Calu3 (cell line): Measurements from ENCODE around the gene GFM1. TPM values are rescaled to one million over a fixed set of nuclear protein-coding genes. Genes with fewer than 3 reads are reported as not detected.

ENCODE experiments used
- BruUV-seq: library from RNA; stranded (reverse); fragments of 400-500 nt; replicated peaks from 2 replicates; lab custom pipeline; 2021; lab: Mats Ljungman, UMichigan
- CTCF ChIA-PET: fragments of 300-600 bp; sonication (Branson Sonifier 250); formaldehyde crosslinking; loops from one replicate; lab custom pipeline; 2022; ENCODE audit warnings: antibody characterized with exemption; lab: Charles Lee
- DNase-seq: peaks from one replicate; pipeline ENCODE4 v3.0.0; 2022
- H3K27ac Mint-ChIP-seq: one replicate; pipeline ENCODE4 v1.8.0; 2022; ENCODE audit warnings: mixed read lengths; ENCODE audit not compliant: unreplicated experiment
- H3K27me3 Mint-ChIP-seq: one replicate; pipeline ENCODE4 v1.8.0; 2022; ENCODE audit warnings: mixed read lengths; ENCODE audit not compliant: unreplicated experiment
- H3K36me3 Mint-ChIP-seq: one replicate; pipeline ENCODE4 v1.8.0; 2022; ENCODE audit warnings: mild to moderate bottlenecking, moderate library complexity, mixed read lengths; ENCODE audit not compliant: insufficient read depth, unreplicated experiment
- H3K4me1 Mint-ChIP-seq: one replicate; pipeline ENCODE4 v1.8.0; 2022; ENCODE audit warnings: mild to moderate bottlenecking, low read depth, mixed read lengths; ENCODE audit not compliant: unreplicated experiment
- H3K4me3 Mint-ChIP-seq: one replicate; pipeline ENCODE4 v1.8.0; 2022; ENCODE audit warnings: mild to moderate bottlenecking, low read depth, moderate library complexity, mixed read lengths; ENCODE audit not compliant: unreplicated experiment
- H3K9me3 Mint-ChIP-seq: one replicate; pipeline ENCODE4 v1.8.0; 2022; ENCODE audit warnings: low read depth, mixed read lengths; ENCODE audit not compliant: unreplicated experiment
- CTCF ChIP-seq: fragments of 200-600 bp; IDR thresholded peaks from one replicate; pipeline ENCODE4 v1.8.0; 2022; ENCODE audit warnings: antibody characterized with exemption; ENCODE audit not compliant: unreplicated experiment
- intact Hi-C: fragments of 100-400 bp; cut with micrococcal nuclease; formaldehyde crosslinking; loops from one replicate; pipeline ENCODE4 v1.10.0; 2022; ENCODE audit not compliant: unreplicated experiment
- total RNA-seq: library from RNA; stranded (reverse); gene quantifications from 2 replicates; pipeline ENCODE4 v1.2.3, GENCODE V29; 2022

Gene GFM1
- total RNA-seq, 1 experiment from 2014 or later, result 77.9 TPM

- Mint-ChIP-seq H3K9me3 (peaks cover 5% of the 10 kb centered on the region), H3K4me1 (no peaks in the 10 kb centered on the region), H3K27me3 (no peaks in the 10 kb centered on the region), H3K4me3 (no peak overlapping the region), H3K27ac (no peak overlapping the region), H3K36me3 (no peaks in the 10 kb centered on the region)
- TF ChIP-seq CTCF, result no peak
- no peak for DNase-seq
- CTCF ChIA-PET, result interaction anchor here (1.4 kb wide), 1 partner anchor 18 kb away, joined by 4 read pairs; the partner anchor contains the start of gene GFM1
- no TSS peak for BruUV-seq
- intact Hi-C loops, result no loop called here
These were observed 18.4 kb upstream of the GFM1 start for GRCh38 chr3:158625881-158626280.

GRCh38 chr3:158631981-158632380 is 12.3 kb upstream of the GFM1 start:
- H3K9me3 Mint-ChIP-seq, result peaks cover 5% of the 10 kb centered on the region
- peaks cover 8% of the 10 kb centered on the region for H3K36me3 Mint-ChIP-seq
- BruUV-seq, result no TSS peak
- intact Hi-C loops, result no loop called here
- H3K27ac Mint-ChIP-seq, result no peak overlapping the region
- H3K4me1 Mint-ChIP-seq, result peaks cover 7% of the 10 kb centered on the region
- CTCF ChIA-PET, result no interaction called here
- DNase-seq, result no peak
- no peak for TF ChIP-seq CTCF
- H3K4me3 Mint-ChIP-seq, result no peak overlapping the region
- H3K27me3 Mint-ChIP-seq, result no peaks in the 10 kb centered on the region

GRCh38 chr3:158640646-158641045 is 3.7 kb upstream of the GFM1 start:
- CTCF ChIA-PET, result interaction anchor here (0.8 kb wide), 1 partner anchor 83 kb away, joined by 3 read pairs; no protein-coding TSS in a partner anchor
- Mint-ChIP-seq H3K27ac (no peak overlapping the region), H3K9me3 (no peaks in the 10 kb centered on the region), H3K27me3 (no peaks in the 10 kb centered on the region), H3K4me3 (no peak overlapping the region), H3K36me3 (peaks cover 20% of the 10 kb centered on the region), H3K4me1 (peaks cover 7% of the 10 kb centered on the region)
- DNase-seq, result no peak
- intact Hi-C loops, result loop anchor here (5.0 kb wide), 2 partner anchors 103 to 1023 kb away; no protein-coding TSS in a partner anchor
- TF ChIP-seq CTCF, result no peak
- BruUV-seq, result no TSS peak

- no peak for DNase-seq
- no peaks in the 10 kb centered on the region for H3K9me3 Mint-ChIP-seq
- peaks cover 25% of the 10 kb centered on the region for H3K36me3 Mint-ChIP-seq
- H3K27ac Mint-ChIP-seq, result no peak overlapping the region
- no peaks in the 10 kb centered on the region for H3K27me3 Mint-ChIP-seq
- BruUV-seq, result no TSS peak
- H3K4me3 Mint-ChIP-seq, result no peak overlapping the region
- CTCF ChIA-PET, result no interaction called here
- TF ChIP-seq CTCF, result no peak
- H3K4me1 Mint-ChIP-seq, result peaks cover 11% of the 10 kb centered on the region
- intact Hi-C loops, result loop anchor here (5.0 kb wide), 2 partner anchors 105 to 1025 kb away; no protein-coding TSS in a partner anchor
These were observed 2.3 kb upstream of the GFM1 start for GRCh38 chr3:158642005-158642404.
